Lung (tissue), 12 donors: ENCODE measurements around the gene TPP2. TPM values are rescaled to one million over a fixed set of nuclear protein-coding genes. Genes with fewer than 3 reads are reported as not detected.

ENCODE experiments used
- ATAC-seq: fragments of 200-7000 bp; cut with Tn5 transposase; one replicate; pipeline ENCODE4 v1.9.1; 2020; ENCODE audit warnings: moderate number of reproducible peaks; ENCODE audit not compliant: insufficient read depth, low FRiP score
- DNase-seq, 3 donors: peaks; one replicate each; pipeline ENCODE4 v3.0.0-alpha.2; 2013 to 2017
- H3K27ac ChIP-seq, 2 donors: one replicate each; pipeline ENCODE4 v1.5.1; 2013; ENCODE audit warnings: mild to moderate bottlenecking in 2 of 2, moderate library complexity in 2 of 2, control low read depth in 1 of 2, inconsistent platforms in 1 of 2, low read depth in 1 of 2, low read length in 1 of 2
- H3K27me3 ChIP-seq, 3 donors: one replicate each; pipeline ENCODE4 v1.5.1; 2013; ENCODE audit warnings: low read length in 2 of 3; ENCODE audit not compliant: control insufficient read depth in 3 of 3, insufficient read depth in 3 of 3
- H3K36me3 ChIP-seq, 4 donors: one replicate each; pipeline ENCODE4 v1.5.1; 2013; ENCODE audit warnings: low read length in 4 of 4, mild to moderate bottlenecking in 1 of 4, moderate library complexity in 1 of 4; ENCODE audit not compliant: control insufficient read depth in 4 of 4, insufficient read depth in 4 of 4
- H3K4me1 ChIP-seq, 5 donors: one replicate each; pipeline ENCODE4 v1.5.1; 2013; ENCODE audit warnings: low read length in 5 of 5, mild to moderate bottlenecking in 2 of 5, moderate library complexity in 1 of 5; ENCODE audit not compliant: control insufficient read depth in 5 of 5, insufficient read depth in 5 of 5
- H3K4me3 ChIP-seq: one replicate; pipeline ENCODE4 v1.5.1; 2013; ENCODE audit warnings: mild to moderate bottlenecking, control low read depth, moderate library complexity
- H3K9ac ChIP-seq, 2 donors: one replicate each; pipeline ENCODE4 v1.5.1; 2013; ENCODE audit warnings: low read length in 2 of 2, control low read depth in 1 of 2; ENCODE audit not compliant: insufficient read depth in 1 of 2
- H3K9me3 ChIP-seq, 4 donors: one replicate each; pipeline ENCODE4 v1.5.1; 2013; ENCODE audit warnings: low read length in 3 of 4, mild to moderate bottlenecking in 1 of 4, moderate library complexity in 1 of 4; ENCODE audit not compliant: control insufficient read depth in 4 of 4, insufficient read depth in 3 of 4
- CTCF ChIP-seq: IDR thresholded peaks from 2 replicates; pipeline ENCODE4 v1.5.1; 2012; ENCODE audit warnings: mild to moderate bottlenecking; ENCODE audit errors: control extremely low read depth, extremely low read depth
- WGBS, 2 donors: extraction: QIAGEN DNeasy Blood & Tissue Kit; methylation state at CpG; one replicate each; pipeline ENCODE4 v1.1.7; 2013; 5-methylcytosine and 5-hydroxymethylcytosine counted together
- polyA plus RNA-seq, 2 donors: library from polyadenylated mRNA; stranded (reverse); fragments of 200-250 nt; gene quantifications; one replicate each; pipeline ENCODE4 v1.2.1, GENCODE V29; 2013
- total RNA-seq, 2 donors: library from RNA; depleted of rRNA in 1 of 2; stranded (reverse); fragments of >200 nt in 1 of 2; gene quantifications; one replicate each; pipeline ENCODE4 v1.2.1, GENCODE V29; 2014 to 2021
- donor health status: control.
- donor health status: control.
- donor health status: Bipolar disorder and iron deficiency.
- donor health status: healthy.
- donor health status: DM: yes; HTN: yes; CAD: no.

The TPP2 gene
- total and polyA plus RNA-seq, 4 donors = 19.9 to 78.8 (median 29.8) TPM

GRCh38 chr13:102651892-102652291 lies 55.1 kb downstream of the TPP2 start:
- WGBS, 2 donors = 91 to 92% methylated on average over 5 of the region's 5 CpGs
- H3K36me3 ChIP-seq = peaks cover 0 to 34% (median 19%) of the 10 kb centered on the region in 4 donors
- H3K9me3 ChIP-seq = no peaks in the 10 kb centered on the region
- H3K4me3 ChIP-seq = no peak overlapping the region
- no peak for ATAC-seq
- no peak overlapping the region for H3K9ac ChIP-seq
- no peak for DNase-seq
- no peak overlapping the region for H3K27ac ChIP-seq
- no peaks in the 10 kb centered on the region for H3K27me3 ChIP-seq
- H3K4me1 ChIP-seq = no peaks in the 10 kb centered on the region
- no peak for TF ChIP-seq CTCF

GRCh38 chr13:102654756-102655155 lies 58.0 kb downstream of the TPP2 start:
- DNase-seq (no peak), ATAC-seq (no peak)
- 63 to 78% methylated on average over 2 of the region's 2 CpGs for WGBS, 2 donors
- Histone ChIP-seq H3K4me1 (no peaks in the 10 kb centered on the region), H3K9ac (no peak overlapping the region), H3K4me3 (no peak overlapping the region), H3K36me3 (peaks cover 3 to 26% (median 16%) of the 10 kb centered on the region in 4 donors), H3K27me3 (no peaks in the 10 kb centered on the region), H3K9me3 (peaks cover 0 to 4% (median 2%) of the 10 kb centered on the region in 4 donors), H3K27ac (no peak overlapping the region)
- TF ChIP-seq CTCF = no peak

- DNase-seq (no peak), ATAC-seq (no peak)
- 86 to 88% methylated on average over 6 of the region's 6 CpGs for WGBS, 2 donors
- Histone ChIP-seq H3K4me1 (no peaks in the 10 kb centered on the region), H3K27ac (no peak overlapping the region), H3K36me3 (peaks cover 10 to 24% (median 15%) of the 10 kb centered on the region in 4 donors), H3K4me3 (no peak overlapping the region), H3K27me3 (no peaks in the 10 kb centered on the region), H3K9me3 (peaks cover 0 to 4% (median 2%) of the 10 kb centered on the region in 4 donors), H3K9ac (no peak overlapping the region)
- no peak for TF ChIP-seq CTCF
Measured at GRCh38 chr13:102657630-102658029, 60.8 kb downstream of the TPP2 start.

- H3K4me1 ChIP-seq = no peaks in the 10 kb centered on the region
- no peak for ATAC-seq
- H3K9ac ChIP-seq = no peak overlapping the region
- DNase-seq = no peak
- H3K27ac ChIP-seq = no peak overlapping the region
- no peak for TF ChIP-seq CTCF
- peaks cover 10 to 23% (median 15%) of the 10 kb centered on the region in 4 donors for H3K36me3 ChIP-seq
- H3K4me3 ChIP-seq = no peak overlapping the region
- no peaks in the 10 kb centered on the region for H3K27me3 ChIP-seq
- WGBS, 2 donors = 82 to 94% methylated on average over 3 of the region's 3 CpGs
- H3K9me3 ChIP-seq = peaks cover 0 to 4% (median 2%) of the 10 kb centered on the region in 4 donors
Measured at GRCh38 chr13:102658660-102659059, 61.9 kb downstream of the TPP2 start.
